Esophagus squamous epithelium (tissue), 5 donors: Measurements from ENCODE around the gene C10orf67. TPM values are rescaled to one million over a fixed set of nuclear protein-coding genes. Genes with fewer than 3 reads are reported as not detected.

Experiments
- DNase-seq: peaks from one replicate; lab custom pipeline; 2025; lab: John Stamatoyannopoulos, UW
- H3K27ac ChIP-seq, 4 donors: fragments of 200-600 bp; sonication (generic); one replicate each; pipeline ENCODE4 v1.5.1; 2016 to 2019; ENCODE audit warnings: mild to moderate bottlenecking in 1 of 4
- H3K27me3 ChIP-seq, 4 donors: fragments of 200-600 bp; sonication (generic); 1 replicate in 3 of 4; 2 replicates in 1 of 4; pipeline versions ENCODE4 v1.5.1 to v1.6.0; 2017 to 2021; ENCODE audit warnings: antibody characterized with exemption in 1 of 4
- H3K36me3 ChIP-seq, 3 donors: fragments of 200-600 bp; sonication (generic); one replicate each; pipeline ENCODE4 v1.5.1; 2016 to 2019
- H3K4me1 ChIP-seq, 3 donors: fragments of 200-600 bp; sonication (generic); one replicate each; pipeline ENCODE4 v1.5.1; 2017 to 2019
- H3K4me3 ChIP-seq, 4 donors: fragments of 200-600 bp; sonication (generic); 1 replicate in 3 of 4; 2 replicates in 1 of 4; pipeline ENCODE4 v1.5.1; 2016 to 2019; ENCODE audit warnings: mild to moderate bottlenecking in 2 of 4, moderate library complexity in 1 of 4
- H3K9me3 ChIP-seq, 3 donors: fragments of 200-600 bp; sonication (generic); one replicate each; pipeline ENCODE4 v1.5.1; 2016 to 2019
- POLR2A ChIP-seq, 4 donors: fragments of 450-650 bp; IDR thresholded peaks; one replicate each; pipeline ENCODE4 v1.6.1; 2017; ENCODE audit warnings: antibody characterized with exemption in 4 of 4, mild to moderate bottlenecking in 4 of 4, moderate library complexity in 3 of 4
- WGBS, 2 donors: methylation state at CpG; one replicate each; pipeline ENCODE4 v1.1.5; 2018; 5-methylcytosine and 5-hydroxymethylcytosine counted together
- intact Hi-C: fragments of 100-400 bp; cut with DNase I; formaldehyde crosslinking; loops from one replicate; pipeline ENCODE4 v1.15.0; 2022
- total RNA-seq, 4 donors: library from RNA; depleted of rRNA; stranded (reverse); fragments of >200 nt; gene quantifications; one replicate each; pipeline ENCODE4 v1.1.0, GENCODE V29; 2016
- TF ChIP-seq, protein P1 (sequence below), 6 experiments: fragments of 450-650 bp in 4 of 6; fragments of 200-600 bp in 2 of 6; sonication (generic) in 2 of 6; IDR thresholded peaks; one replicate each; pipeline ENCODE4 v1.5.1; 2016 to 2019; ENCODE audit warnings: antibody characterized with exemption in 6 of 6, mild to moderate bottlenecking in 4 of 6, moderate library complexity in 4 of 6
- donor health status: DM: yes; HTN: yes; CAD: no.

Gene C10orf67
- total RNA-seq, 4 donors from 2014 or later = 0.18 to 0.27 TPM; not detected in 2

- DNase-seq = no peak
- Histone ChIP-seq H3K9me3 (no peaks in the 10 kb centered on the region), H3K4me1 (no peaks in the 10 kb centered on the region), H3K27me3 (peaks cover 0 to 36% (median 0%) of the 10 kb centered on the region in 4 donors), H3K36me3 (no peaks in the 10 kb centered on the region), H3K4me3 (no peak overlapping the region), H3K27ac (no peak overlapping the region)
- no peak for TF ChIP-seq POLR2A (IDR thresholded peaks at IDR 0.05)
- TF ChIP-seq, protein P1, sequence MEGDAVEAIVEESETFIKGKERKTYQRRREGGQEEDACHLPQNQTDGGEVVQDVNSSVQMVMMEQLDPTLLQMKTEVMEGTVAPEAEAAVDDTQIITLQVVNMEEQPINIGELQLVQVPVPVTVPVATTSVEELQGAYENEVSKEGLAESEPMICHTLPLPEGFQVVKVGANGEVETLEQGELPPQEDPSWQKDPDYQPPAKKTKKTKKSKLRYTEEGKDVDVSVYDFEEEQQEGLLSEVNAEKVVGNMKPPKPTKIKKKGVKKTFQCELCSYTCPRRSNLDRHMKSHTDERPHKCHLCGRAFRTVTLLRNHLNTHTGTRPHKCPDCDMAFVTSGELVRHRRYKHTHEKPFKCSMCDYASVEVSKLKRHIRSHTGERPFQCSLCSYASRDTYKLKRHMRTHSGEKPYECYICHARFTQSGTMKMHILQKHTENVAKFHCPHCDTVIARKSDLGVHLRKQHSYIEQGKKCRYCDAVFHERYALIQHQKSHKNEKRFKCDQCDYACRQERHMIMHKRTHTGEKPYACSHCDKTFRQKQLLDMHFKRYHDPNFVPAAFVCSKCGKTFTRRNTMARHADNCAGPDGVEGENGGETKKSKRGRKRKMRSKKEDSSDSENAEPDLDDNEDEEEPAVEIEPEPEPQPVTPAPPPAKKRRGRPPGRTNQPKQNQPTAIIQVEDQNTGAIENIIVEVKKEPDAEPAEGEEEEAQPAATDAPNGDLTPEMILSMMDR (IDR thresholded peaks at IDR 0.05) = peak in 3 of 6 experiments; percentile 28 to 42 (median 36)
- intact Hi-C loops = no loop called here
- 50 to 59% methylated on average over 5 of the region's 5 CpGs for WGBS, 2 donors
These were observed 49.9 kb downstream of the C10orf67 start for GRCh38 chr10:23294638-23295247.

- peaks cover 0 to 36% (median 0%) of the 10 kb centered on the region in 4 donors for H3K27me3 ChIP-seq
- H3K4me1 ChIP-seq = no peaks in the 10 kb centered on the region
- no peak for DNase-seq
- H3K4me3 ChIP-seq = no peak overlapping the region
- no peak overlapping the region for H3K27ac ChIP-seq
- whole genome bisulfite sequencing, 2 donors = 46 to 55% methylated on average over 4 of the region's 4 CpGs
- no peaks in the 10 kb centered on the region for H3K9me3 ChIP-seq
- TF ChIP-seq, protein P1 (IDR thresholded peaks at IDR 0.05) = no peak
- TF ChIP-seq POLR2A (IDR thresholded peaks at IDR 0.05) = no peak
- no peaks in the 10 kb centered on the region for H3K36me3 ChIP-seq
- intact Hi-C loops = no loop called here
These were observed 50.5 kb downstream of the C10orf67 start for GRCh38 chr10:23293973-23294590.

GRCh38 chr10:23293145-23293724 lies 51.4 kb downstream of the C10orf67 start:
- intact Hi-C loops = no loop called here
- WGBS, 2 donors = 10 to 24% methylated on average over 7 of the region's 7 CpGs

DNA sequence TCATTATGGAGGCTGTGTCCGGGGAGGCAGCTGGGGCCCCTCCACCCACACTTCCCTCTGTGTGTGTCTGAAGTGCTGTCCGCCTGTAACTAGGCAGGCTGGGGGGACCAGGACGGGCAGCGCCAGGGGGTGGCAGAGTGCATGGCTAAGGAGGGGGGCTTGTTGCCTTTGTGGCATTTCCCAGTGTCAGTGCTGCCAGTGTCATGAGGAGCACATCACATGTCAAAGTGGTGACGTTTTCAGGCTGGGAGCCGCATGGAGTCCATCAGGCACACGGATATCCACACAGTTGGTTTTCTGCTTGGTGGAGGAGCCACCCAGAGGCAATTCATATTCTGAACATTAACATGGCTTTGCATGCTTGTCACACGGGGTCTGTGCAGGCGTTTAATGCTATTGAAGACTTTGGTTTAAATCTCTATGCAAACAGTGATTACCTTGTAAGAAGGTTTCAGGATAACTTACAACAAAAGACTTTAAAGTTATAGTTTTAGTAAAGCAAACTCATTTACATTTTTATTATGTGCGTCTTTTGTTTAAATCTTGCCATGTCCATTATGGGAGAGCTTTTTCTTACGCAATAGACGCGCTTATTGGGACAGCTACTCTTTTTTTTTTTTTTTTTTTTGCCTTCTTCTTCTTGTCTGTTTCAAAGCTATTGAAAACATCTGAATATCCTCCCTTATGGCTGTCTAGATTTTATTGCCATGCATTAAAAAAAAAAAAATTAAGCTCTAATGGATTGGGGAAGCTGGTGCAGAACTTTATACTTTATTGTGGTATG lies 52.9 kb downstream of the C10orf67 start:
- TF ChIP-seq, protein P1 (IDR thresholded peaks at IDR 0.05) = no peak
- H3K36me3 ChIP-seq = no peaks in the 10 kb centered on the region
- peaks cover 0 to 36% (median 0%) of the 10 kb centered on the region in 4 donors for H3K27me3 ChIP-seq
- no peak overlapping the region for H3K27ac ChIP-seq
- no peak for DNase-seq
- H3K4me3 ChIP-seq = no peak overlapping the region
- intact Hi-C loops = no loop called here
- no peaks in the 10 kb centered on the region for H3K9me3 ChIP-seq
- H3K4me1 ChIP-seq = no peaks in the 10 kb centered on the region
- WGBS, 2 donors = 35 to 55% methylated on average over 13 of the region's 13 CpGs

More at GRCh38 chr10:23293145-23293724, 51.4 kb downstream of the C10orf67 start:
- Histone ChIP-seq H3K27ac (no peak overlapping the region), H3K4me3 (no peak overlapping the region), H3K27me3 (peaks cover 0 to 36% (median 0%) of the 10 kb centered on the region in 4 donors), H3K9me3 (no peaks in the 10 kb centered on the region), H3K4me1 (no peaks in the 10 kb centered on the region), H3K36me3 (no peaks in the 10 kb centered on the region)
- no peak for TF ChIP-seq POLR2A (IDR thresholded peaks at IDR 0.05)
- TF ChIP-seq, protein P1 (IDR thresholded peaks at IDR 0.05) = peak; percentile 19 to 56 (median 26)
- no peak for DNase-seq
